ENCODE data around the gene KCNMB2. TPM values are rescaled to one million over a fixed set of nuclear protein-coding genes. Genes with fewer than 3 reads are reported as not detected.

KCNMB2 gene
- total RNA-seq, 3 donors from 2014 or later: 0.19 to 1.3 TPM; not detected in 1

GRCh38 chr3:178522200-178523052, 13.8 kb upstream of the KCNMB2 start:
- intact Hi-C loops (cut with DNase I, micrococcal nuclease): no loop called here
- Histone ChIP-seq H3K9me3 (no peaks in the 10 kb centered on the region), H3K36me3 (ENCODE audit: low read depth) (no peaks in the 10 kb centered on the region), H3K4me1 (ENCODE audit: low read depth) (no peaks in the 10 kb centered on the region), H3K4me3 (no peak overlapping the region)
- no peak for DNase-seq
- no peak for ATAC-seq
- no peak for TF ChIP-seq CTCF (IDR thresholded peaks at IDR 0.05)

GRCh38 chr3:178525251-178525650, 11.0 kb upstream of the KCNMB2 start:
- Histone ChIP-seq H3K4me1 (ENCODE audit: low read depth) (no peaks in the 10 kb centered on the region), H3K36me3 (ENCODE audit: low read depth) (no peaks in the 10 kb centered on the region), H3K4me3 (no peak overlapping the region), H3K9me3 (no peaks in the 10 kb centered on the region)
- TF ChIP-seq CTCF (IDR thresholded peaks at IDR 0.05): no peak
- intact Hi-C loops (cut with DNase I, micrococcal nuclease): no loop called here
- DNase-seq (no peak), ATAC-seq (no peak)

- ATAC-seq (no peak), DNase-seq (no peak)
- intact Hi-C loops (cut with DNase I, micrococcal nuclease): no loop called here
- no peak overlapping the region for H3K4me3 ChIP-seq
- no peaks in the 10 kb centered on the region for H3K36me3 ChIP-seq (ENCODE audit: low read depth)
- TF ChIP-seq CTCF (IDR thresholded peaks at IDR 0.05): no peak
- H3K4me1 ChIP-seq (ENCODE audit: low read depth): no peaks in the 10 kb centered on the region
- H3K9me3 ChIP-seq: no peaks in the 10 kb centered on the region
These were observed 9.9 kb upstream of the KCNMB2 start for GRCh38 chr3:178526291-178526690.

GRCh38 chr3:178527981-178528380, 8.3 kb upstream of the KCNMB2 start:
- TF ChIP-seq CTCF (IDR thresholded peaks at IDR 0.05): no peak
- Histone ChIP-seq H3K4me1 (ENCODE audit: low read depth) (no peaks in the 10 kb centered on the region), H3K9me3 (no peaks in the 10 kb centered on the region), H3K36me3 (ENCODE audit: low read depth) (no peaks in the 10 kb centered on the region), H3K4me3 (no peak overlapping the region)
- intact Hi-C loops (cut with DNase I, micrococcal nuclease): no loop called here
- no peak for ATAC-seq
- no peak for DNase-seq

GRCh38 chr3:178529606-178530225, 6.5 kb upstream of the KCNMB2 start:
- no peak for TF ChIP-seq CTCF (IDR thresholded peaks at IDR 0.05)
- Histone ChIP-seq H3K9me3 (no peaks in the 10 kb centered on the region), H3K36me3 (ENCODE audit: low read depth) (no peaks in the 10 kb centered on the region), H3K4me1 (ENCODE audit: low read depth) (no peaks in the 10 kb centered on the region), H3K4me3 (no peak overlapping the region)
- DNase-seq (no peak), ATAC-seq (no peak)
- intact Hi-C loops (cut with DNase I, micrococcal nuclease): no loop called here
